HEK293T (cell line): ENCODE data around the gene SLC43A2.
A peak's percentile ranks its signal among the peaks of the same experiment; 100 is the strongest.

ENCODE experiments used
- CTCF ChIA-PET: fragments of 350-600 bp; formaldehyde crosslinking; extraction: SDS; loops from one replicate; lab custom pipeline; 2021; ENCODE audit warnings: antibody characterized with exemption, inconsistent platforms; lab: Yijun Ruan, JAX
- POLR2A ChIA-PET: fragments of 350-600 bp; formaldehyde crosslinking; extraction: SDS; loops from one replicate; lab custom pipeline; 2020; ENCODE audit warnings: antibody characterized with exemption, inconsistent platforms; lab: Yijun Ruan, JAX
- DNase-seq: peaks from one replicate; pipeline ENCODE4 v3.0.0; 2012; ENCODE audit warnings: mixed read lengths; ENCODE audit errors: extremely low spot score
- ARNT ChIP-seq: fragments of 450-650 bp; IDR thresholded peaks from 2 replicates; pipeline ENCODE4 v1.6.1; 2017; ENCODE audit warnings: mild to moderate bottlenecking
- BHLHE40 ChIP-seq: fragments of 450-650 bp; IDR thresholded peaks from 2 replicates; pipeline ENCODE4 v1.6.1; 2016; ENCODE audit warnings: mild to moderate bottlenecking, moderate library complexity, borderline replicate concordance
- CTBP1 ChIP-seq: fragments of 450-650 bp; IDR thresholded peaks from 2 replicates; pipeline ENCODE4 v1.6.1; 2016; ENCODE audit warnings: borderline replicate concordance
- ELF4 ChIP-seq: fragments of 450-650 bp; IDR thresholded peaks from 2 replicates; pipeline ENCODE4 v1.6.1; 2017; ENCODE audit warnings: antibody characterized with exemption
- FOXA1 ChIP-seq: fragments of 450-650 bp; IDR thresholded peaks from 2 replicates; pipeline ENCODE4 v1.6.1; 2016; ENCODE audit warnings: mild to moderate bottlenecking
- FOXK2 ChIP-seq: fragments of 450-650 bp; IDR thresholded peaks from 2 replicates; pipeline ENCODE4 v1.6.1; 2016; ENCODE audit warnings: mild to moderate bottlenecking
- FOXM1 ChIP-seq: fragments of 450-650 bp; IDR thresholded peaks from 2 replicates; pipeline ENCODE4 v1.6.1; 2017; ENCODE audit warnings: mild to moderate bottlenecking, borderline replicate concordance
- HDGF ChIP-seq: fragments of 450-650 bp; IDR thresholded peaks from 2 replicates; pipeline ENCODE4 v1.6.1; 2017; ENCODE audit warnings: antibody characterized with exemption, borderline replicate concordance
- L3MBTL2 ChIP-seq: fragments of 450-650 bp; conservative IDR thresholded peaks from 2 replicates; pipeline ENCODE4 v1.6.1; 2016; ENCODE audit warnings: mild to moderate bottlenecking
- LEF1 ChIP-seq: fragments of 450-650 bp; IDR thresholded peaks from 2 replicates; pipeline ENCODE4 v1.6.1; 2017; ENCODE audit warnings: mild to moderate bottlenecking, borderline replicate concordance
- NFRKB ChIP-seq: fragments of 450-650 bp; IDR thresholded peaks from 2 replicates; pipeline ENCODE4 v1.6.1; 2016; ENCODE audit warnings: mild to moderate bottlenecking, moderate library complexity
- PKNOX1 ChIP-seq: fragments of 450-650 bp; IDR thresholded peaks from 2 replicates; pipeline ENCODE4 v1.6.1; 2016
- SP1 ChIP-seq: fragments of 450-650 bp; IDR thresholded peaks from 2 replicates; pipeline ENCODE4 v1.6.1; 2017
- SUZ12 ChIP-seq: fragments of 450-650 bp; IDR thresholded peaks from 2 replicates; pipeline ENCODE4 v1.6.1; 2016; ENCODE audit warnings: mild to moderate bottlenecking
- TARDBP ChIP-seq: fragments of 450-650 bp; IDR thresholded peaks from 2 replicates; pipeline ENCODE4 v1.6.1; 2016
- ZNF384 ChIP-seq: fragments of 450-650 bp; IDR thresholded peaks from 2 replicates; pipeline ENCODE4 v1.6.1; 2016

The SLC43A2 gene

GRCh38 chr17:1590029-1590746 lies 38.4 kb downstream of the SLC43A2 start:
- ChIA-PET POLR2A (no interaction called here), CTCF (interaction anchor here (0.6 to 2.1 kb wide), 3 partner anchors 16 to 330 kb away, joined by 4 to 7 read pairs (median 4); no protein-coding TSS in a partner anchor)
- TF ChIP-seq ZNF384 (no peak), NFRKB (no peak), FOXK2 (no peak), SP1 (no peak), ARNT (no peak)
- peak; percentile 52 for DNase-seq

GRCh38 chr17:1588821-1589585 lies 39.6 kb downstream of the SLC43A2 start:
- DNase-seq: no peak
- TF ChIP-seq SP1 (no peak), TARDBP (no peak), HDGF (no peak), PKNOX1 (no peak), LEF1 (no peak), SUZ12 (no peak), L3MBTL2 (no peak), FOXA1 (no peak), BHLHE40 (no peak), NFRKB (no peak), ARNT (no peak), CTBP1 (no peak), FOXM1 (no peak), ELF4 (no peak), ZNF384 (no peak)
- ChIA-PET CTCF (interaction anchor here (2.1 kb wide), 1 partner anchor 15 kb away, joined by 7 read pairs; no protein-coding TSS in a partner anchor), POLR2A (no interaction called here)

- ChIA-PET CTCF (no interaction called here), POLR2A (no interaction called here)
- no peak for DNase-seq
- TF ChIP-seq FOXK2: no peak
These were observed 44.5 kb downstream of the SLC43A2 start for GRCh38 chr17:1584167-1584566.

- no peak for TF ChIP-seq TARDBP
- TF ChIP-seq BHLHE40: no peak
- TF ChIP-seq NFRKB: no peak
- TF ChIP-seq CTBP1: no peak
- TF ChIP-seq LEF1: no peak
- TF ChIP-seq FOXK2: no peak
- no peak for TF ChIP-seq HDGF
- TF ChIP-seq FOXM1: no peak
- no peak for TF ChIP-seq ZNF384
- TF ChIP-seq ARNT: no peak
- TF ChIP-seq ELF4: no peak
- TF ChIP-seq PKNOX1: no peak
- no peak for TF ChIP-seq SP1
- TF ChIP-seq L3MBTL2: no peak
- DNase-seq: no peak
- ChIA-PET CTCF (no interaction called here), POLR2A (no interaction called here)
These were observed 45.1 kb downstream of the SLC43A2 start for GRCh38 chr17:1583556-1583955.

GRCh38 chr17:1582374-1582773 lies 46.3 kb downstream of the SLC43A2 start:
- DNase-seq: no peak
- POLR2A ChIA-PET: no interaction called here
- CTCF ChIA-PET: no interaction called here
- TF ChIP-seq NFRKB: no peak
- TF ChIP-seq FOXM1: no peak
- no peak for TF ChIP-seq TARDBP

- CTCF ChIA-PET: no interaction called here
- TF ChIP-seq TARDBP (no peak), FOXK2 (no peak), FOXA1 (no peak), BHLHE40 (no peak), NFRKB (no peak), SP1 (no peak), ELF4 (no peak), ARNT (no peak), FOXM1 (no peak), ZNF384 (no peak), LEF1 (no peak), L3MBTL2 (no peak), SUZ12 (no peak), PKNOX1 (no peak), CTBP1 (no peak), HDGF (no peak)
These were observed 47.5 kb downstream of the SLC43A2 start for GRCh38 chr17:1580979-1581676.

More at GRCh38 chr17:1580979-1581676, 47.5 kb downstream of the SLC43A2 start:
- DNase-seq: no peak
- POLR2A ChIA-PET: no interaction called here
